ENCODE data around the gene C1QB.
A peak's percentile ranks its signal among the peaks of the same experiment; 100 is the strongest.

Gene C1QB

DNA sequence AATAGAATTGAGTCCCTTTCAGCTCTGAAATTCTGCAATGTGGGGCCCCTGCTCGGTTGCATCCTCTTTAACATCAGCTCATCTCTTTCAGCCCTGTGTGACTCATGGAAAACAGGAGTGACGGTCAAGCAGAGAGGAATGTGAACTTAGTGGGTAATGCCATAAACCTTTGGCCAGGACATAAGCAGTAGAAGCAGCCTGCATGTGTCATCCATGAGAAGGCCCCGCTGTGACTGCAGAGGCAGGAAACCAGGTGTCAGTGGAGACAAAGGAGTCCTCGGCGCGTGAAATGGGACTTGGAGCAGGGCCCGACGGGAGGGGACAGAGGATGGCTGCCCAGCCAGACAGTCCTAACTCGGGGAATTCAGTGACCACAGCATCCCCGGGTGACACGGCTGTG lies 36.5 kb downstream of the C1QB start:
- TF ChIP-seq, protein P1, sequence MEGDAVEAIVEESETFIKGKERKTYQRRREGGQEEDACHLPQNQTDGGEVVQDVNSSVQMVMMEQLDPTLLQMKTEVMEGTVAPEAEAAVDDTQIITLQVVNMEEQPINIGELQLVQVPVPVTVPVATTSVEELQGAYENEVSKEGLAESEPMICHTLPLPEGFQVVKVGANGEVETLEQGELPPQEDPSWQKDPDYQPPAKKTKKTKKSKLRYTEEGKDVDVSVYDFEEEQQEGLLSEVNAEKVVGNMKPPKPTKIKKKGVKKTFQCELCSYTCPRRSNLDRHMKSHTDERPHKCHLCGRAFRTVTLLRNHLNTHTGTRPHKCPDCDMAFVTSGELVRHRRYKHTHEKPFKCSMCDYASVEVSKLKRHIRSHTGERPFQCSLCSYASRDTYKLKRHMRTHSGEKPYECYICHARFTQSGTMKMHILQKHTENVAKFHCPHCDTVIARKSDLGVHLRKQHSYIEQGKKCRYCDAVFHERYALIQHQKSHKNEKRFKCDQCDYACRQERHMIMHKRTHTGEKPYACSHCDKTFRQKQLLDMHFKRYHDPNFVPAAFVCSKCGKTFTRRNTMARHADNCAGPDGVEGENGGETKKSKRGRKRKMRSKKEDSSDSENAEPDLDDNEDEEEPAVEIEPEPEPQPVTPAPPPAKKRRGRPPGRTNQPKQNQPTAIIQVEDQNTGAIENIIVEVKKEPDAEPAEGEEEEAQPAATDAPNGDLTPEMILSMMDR (IDR thresholded peaks at IDR 0.05; ENCODE audit: poor library complexity, severe bottlenecking), result no peak
- peak; percentile 97 for ATAC-seq (ENCODE audit: low read depth)
- peaks cover 10% of the 10 kb centered on the region for H3K4me1 ChIP-seq (ENCODE audit: insufficient read depth, poor library complexity, severe bottlenecking)
- H3K36me3 ChIP-seq (ENCODE audit: low read depth), result no peaks in the 10 kb centered on the region
- peak overlapping the region; percentile 9 for H3K27ac ChIP-seq (ENCODE audit: poor library complexity, severe bottlenecking)
- no peak for DNase-seq (ENCODE audit: low spot score)
- no peaks in the 10 kb centered on the region for H3K27me3 ChIP-seq (ENCODE audit: insufficient read depth, poor library complexity, severe bottlenecking)
- no peaks in the 10 kb centered on the region for H3K9me3 ChIP-seq (ENCODE audit: severe bottlenecking)
- H3K4me3 ChIP-seq (ENCODE audit: severe bottlenecking), result no peak overlapping the region

- H3K4me1 ChIP-seq (ENCODE audit: insufficient read depth, poor library complexity, severe bottlenecking), result peaks cover 10% of the 10 kb centered on the region
- no peak overlapping the region for H3K4me3 ChIP-seq (ENCODE audit: severe bottlenecking)
- TF ChIP-seq, protein P1 (IDR thresholded peaks at IDR 0.05; ENCODE audit: poor library complexity, severe bottlenecking), result no peak
- H3K9me3 ChIP-seq (ENCODE audit: severe bottlenecking), result no peaks in the 10 kb centered on the region
- no peak overlapping the region for H3K27ac ChIP-seq (ENCODE audit: poor library complexity, severe bottlenecking)
- H3K27me3 ChIP-seq (ENCODE audit: insufficient read depth, poor library complexity, severe bottlenecking), result no peaks in the 10 kb centered on the region
- no peaks in the 10 kb centered on the region for H3K36me3 ChIP-seq (ENCODE audit: low read depth)
- DNase-seq (ENCODE audit: low spot score) (no peak), ATAC-seq (ENCODE audit: low read depth) (no peak)
Observed at GRCh38 chr1:22691031-22691753, 38.2 kb downstream of the C1QB start.

- ATAC-seq (ENCODE audit: low read depth) (no peak), DNase-seq (ENCODE audit: low spot score) (no peak)
- H3K4me1 ChIP-seq (ENCODE audit: insufficient read depth, poor library complexity, severe bottlenecking), result peaks cover 8% of the 10 kb centered on the region
- no peak overlapping the region for H3K4me3 ChIP-seq (ENCODE audit: severe bottlenecking)
- no peaks in the 10 kb centered on the region for H3K27me3 ChIP-seq (ENCODE audit: insufficient read depth, poor library complexity, severe bottlenecking)
- TF ChIP-seq, protein P1 (IDR thresholded peaks at IDR 0.05; ENCODE audit: poor library complexity, severe bottlenecking), result no peak
- no peaks in the 10 kb centered on the region for H3K9me3 ChIP-seq (ENCODE audit: severe bottlenecking)
- no peak overlapping the region for H3K27ac ChIP-seq (ENCODE audit: poor library complexity, severe bottlenecking)
- H3K36me3 ChIP-seq (ENCODE audit: low read depth), result no peaks in the 10 kb centered on the region
Observed at GRCh38 chr1:22694172-22694571, 41.1 kb downstream of the C1QB start.

GRCh38 chr1:22696610-22697009 lies 43.6 kb downstream of the C1QB start:
- ATAC-seq (ENCODE audit: low read depth) (no peak), DNase-seq (ENCODE audit: low spot score) (no peak)
- Histone ChIP-seq H3K27ac (ENCODE audit: poor library complexity, severe bottlenecking) (no peak overlapping the region), H3K9me3 (ENCODE audit: severe bottlenecking) (no peaks in the 10 kb centered on the region), H3K27me3 (ENCODE audit: insufficient read depth, poor library complexity, severe bottlenecking) (no peaks in the 10 kb centered on the region), H3K4me1 (ENCODE audit: insufficient read depth, poor library complexity, severe bottlenecking) (no peaks in the 10 kb centered on the region), H3K36me3 (ENCODE audit: low read depth) (no peaks in the 10 kb centered on the region), H3K4me3 (ENCODE audit: severe bottlenecking) (no peak overlapping the region)
- TF ChIP-seq, protein P1 (IDR thresholded peaks at IDR 0.05; ENCODE audit: poor library complexity, severe bottlenecking), result no peak

DNA sequence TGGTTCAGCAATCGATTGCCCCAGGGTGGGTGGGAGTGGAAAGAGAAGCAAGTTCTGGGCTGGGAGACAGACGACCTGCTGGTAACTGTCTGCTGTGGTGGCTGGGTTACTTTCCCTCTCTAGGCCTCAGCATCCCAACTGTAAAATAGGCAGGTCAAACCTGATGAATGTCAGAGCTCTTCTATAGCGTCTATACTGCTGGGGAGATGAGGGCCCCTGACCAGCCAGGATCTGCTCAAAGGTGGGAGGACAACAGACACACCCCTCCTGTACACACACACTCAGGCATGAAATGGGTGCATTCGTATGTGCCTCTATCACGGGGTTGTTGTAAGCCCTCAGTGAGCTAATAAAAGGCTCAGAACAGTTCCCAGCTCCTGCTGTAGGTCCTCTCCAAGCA lies 44.9 kb downstream of the C1QB start:
- ATAC-seq (ENCODE audit: low read depth) (no peak), DNase-seq (ENCODE audit: low spot score) (no peak)
- Histone ChIP-seq H3K9me3 (ENCODE audit: severe bottlenecking) (no peaks in the 10 kb centered on the region), H3K4me3 (ENCODE audit: severe bottlenecking) (no peak overlapping the region), H3K4me1 (ENCODE audit: insufficient read depth, poor library complexity, severe bottlenecking) (no peaks in the 10 kb centered on the region), H3K27ac (ENCODE audit: poor library complexity, severe bottlenecking) (no peak overlapping the region), H3K36me3 (ENCODE audit: low read depth) (no peaks in the 10 kb centered on the region), H3K27me3 (ENCODE audit: insufficient read depth, poor library complexity, severe bottlenecking) (no peaks in the 10 kb centered on the region)
- TF ChIP-seq, protein P1 (IDR thresholded peaks at IDR 0.05; ENCODE audit: poor library complexity, severe bottlenecking), result no peak
